ENCODE data around the gene NEDD4. TPM values are rescaled to one million over a fixed set of nuclear protein-coding genes. Genes with fewer than 3 reads are reported as not detected.
"Not testable (repeated sequence)": the region's sequence is repeated elsewhere in the genome, so short reads cannot be mapped to it uniquely, and the experiment has no call there.

The NEDD4 gene
- total and polyA plus RNA-seq, 7 donors = 3.2 to 28.6 (median 19.4) TPM

- H3K27me3 ChIP-seq; H3K4me3 ChIP-seq; H3K27ac ChIP-seq; intact Hi-C loops (cut with DNase I); DNase-seq; H3K36me3 ChIP-seq; H3K4me1 ChIP-seq; H3K9me3 ChIP-seq: not testable (repeated sequence)
- WGBS, 2 donors = 43 to 59% methylated on average over 1 of the region's 1 CpG
These were observed 10.9 kb upstream of the NEDD4 start for GRCh38 chr15:56004281-56004680.

GRCh38 chr15:56003777-56004176 lies 10.4 kb upstream of the NEDD4 start:
- 80% methylated on average over 1 of the region's 1 CpG; no CpG with 5 or more reads in 1 of the 2 donors for WGBS, 2 donors
- H3K36me3 ChIP-seq; DNase-seq; intact Hi-C loops (cut with DNase I); H3K9me3 ChIP-seq; H3K4me1 ChIP-seq; H3K27me3 ChIP-seq; H3K4me3 ChIP-seq; H3K27ac ChIP-seq: not testable (repeated sequence)

GRCh38 chr15:56003277-56003676 lies 9.9 kb upstream of the NEDD4 start:
- H3K4me1 ChIP-seq; H3K9me3 ChIP-seq; H3K4me3 ChIP-seq; H3K27me3 ChIP-seq; DNase-seq; intact Hi-C loops (cut with DNase I); H3K27ac ChIP-seq; H3K36me3 ChIP-seq: not testable (repeated sequence)

GRCh38 chr15:56001471-56002078 lies 8.2 kb upstream of the NEDD4 start:
- TF ChIP-seq CTCF (IDR thresholded peaks at IDR 0.05) (no peak), POLR2AphosphoS5 (IDR thresholded peaks at IDR 0.05) (no peak), EP300 (IDR thresholded peaks at IDR 0.05) (no peak), POLR2A (IDR thresholded peaks at IDR 0.05) (no peak)
- Histone ChIP-seq H3K27me3 (no peaks in the 10 kb centered on the region), H3K36me3 (no peaks in the 10 kb centered on the region), H3K4me1 (no peaks in the 10 kb centered on the region), H3K9me3 (no peaks in the 10 kb centered on the region), H3K4me3 (no peak overlapping the region), H3K27ac (no peak overlapping the region)
- 85 to 87% methylated on average over 3 of the region's 3 CpGs for WGBS, 2 donors
- DNase-seq = no peak
- intact Hi-C loops (cut with DNase I) = no loop called here

GRCh38 chr15:55999658-56000057 lies 6.2 kb upstream of the NEDD4 start:
- H3K9me3 ChIP-seq = no peaks in the 10 kb centered on the region
- H3K27me3 ChIP-seq = no peaks in the 10 kb centered on the region
- no peak overlapping the region for H3K4me3 ChIP-seq
- peaks cover 0 to 3% (median 0%) of the 10 kb centered on the region in 4 donors for H3K4me1 ChIP-seq
- TF ChIP-seq POLR2A (IDR thresholded peaks at IDR 0.05) (no peak), POLR2AphosphoS5 (IDR thresholded peaks at IDR 0.05) (no peak), CTCF (IDR thresholded peaks at IDR 0.05) (no peak), EP300 (IDR thresholded peaks at IDR 0.05) (no peak)
- no peaks in the 10 kb centered on the region for H3K36me3 ChIP-seq
- intact Hi-C loops (cut with DNase I) = no loop called here
- 85% methylated on average over 1 of the region's 1 CpG for WGBS, 2 donors
- H3K27ac ChIP-seq = no peak overlapping the region
- DNase-seq = no peak

- WGBS, 2 donors = 39 to 76% methylated on average over 1 of the region's 1 CpG
- Histone ChIP-seq H3K4me3 (no peak overlapping the region), H3K27me3 (no peaks in the 10 kb centered on the region), H3K9me3 (no peaks in the 10 kb centered on the region), H3K27ac (no peak overlapping the region), H3K4me1 (peaks cover 0 to 9% (median 4%) of the 10 kb centered on the region in 4 donors), H3K36me3 (no peaks in the 10 kb centered on the region)
- no peak for DNase-seq
- intact Hi-C loops (cut with DNase I) = no loop called here
- TF ChIP-seq POLR2AphosphoS5 (IDR thresholded peaks at IDR 0.05) = no peak
- no peak for TF ChIP-seq CTCF (IDR thresholded peaks at IDR 0.05)
- no peak for TF ChIP-seq EP300 (IDR thresholded peaks at IDR 0.05)
- no peak for TF ChIP-seq POLR2A (IDR thresholded peaks at IDR 0.05)
These were observed 5.1 kb upstream of the NEDD4 start for GRCh38 chr15:55998478-55998877.
